Activated naive CD8-positive, alpha-beta T cell (primary cell): ENCODE results near the gene CDH4.

Experiments used
- H3K27ac Mint-ChIP-seq: one replicate; pipeline ENCODE4 v1.8.0; 2021; ENCODE audit warnings: mixed read lengths
- H3K27me3 Mint-ChIP-seq: one replicate; pipeline ENCODE4 v1.8.0; 2021; ENCODE audit warnings: mixed read lengths
- H3K36me3 Mint-ChIP-seq: one replicate; pipeline ENCODE4 v1.8.0; 2021; ENCODE audit warnings: mixed read lengths
- H3K4me1 Mint-ChIP-seq: one replicate; pipeline ENCODE4 v1.8.0; 2021; ENCODE audit warnings: low read depth, mixed read lengths
- H3K4me3 Mint-ChIP-seq: one replicate; pipeline ENCODE4 v1.8.0; 2021; ENCODE audit warnings: mild to moderate bottlenecking, mixed read lengths
- H3K9me3 Mint-ChIP-seq: one replicate; pipeline ENCODE4 v1.8.0; 2021; ENCODE audit warnings: low read depth, mixed read lengths

Gene CDH4

GRCh38 chr20:61690150-61690549, 438.1 kb downstream of the CDH4 start:
- Mint-ChIP-seq H3K27ac (no peak overlapping the region), H3K36me3 (no peaks in the 10 kb centered on the region), H3K4me1 (no peaks in the 10 kb centered on the region), H3K9me3 (no peaks in the 10 kb centered on the region), H3K4me3 (no peak overlapping the region), H3K27me3 (no peaks in the 10 kb centered on the region)

GRCh38 chr20:61690993-61691838, 439.2 kb downstream of the CDH4 start:
- Mint-ChIP-seq H3K27ac (no peak overlapping the region), H3K36me3 (no peaks in the 10 kb centered on the region), H3K4me1 (no peaks in the 10 kb centered on the region), H3K27me3 (no peaks in the 10 kb centered on the region), H3K9me3 (no peaks in the 10 kb centered on the region), H3K4me3 (no peak overlapping the region)

GRCh38 chr20:61691978-61692377, 439.9 kb downstream of the CDH4 start:
- no peaks in the 10 kb centered on the region for H3K36me3 Mint-ChIP-seq

GRCh38 chr20:61692479-61692878, 440.4 kb downstream of the CDH4 start:
- no peak overlapping the region for H3K27ac Mint-ChIP-seq
- H3K9me3 Mint-ChIP-seq = no peaks in the 10 kb centered on the region
- H3K36me3 Mint-ChIP-seq = no peaks in the 10 kb centered on the region
- no peak overlapping the region for H3K4me3 Mint-ChIP-seq
- H3K4me1 Mint-ChIP-seq = no peaks in the 10 kb centered on the region
- H3K27me3 Mint-ChIP-seq = no peaks in the 10 kb centered on the region

More at GRCh38 chr20:61691978-61692377, 439.9 kb downstream of the CDH4 start:
- H3K4me1 Mint-ChIP-seq = no peaks in the 10 kb centered on the region
- no peaks in the 10 kb centered on the region for H3K9me3 Mint-ChIP-seq
- no peaks in the 10 kb centered on the region for H3K27me3 Mint-ChIP-seq
- no peak overlapping the region for H3K4me3 Mint-ChIP-seq
- H3K27ac Mint-ChIP-seq = no peak overlapping the region

GRCh38 chr20:61693055-61693600, 441.1 kb downstream of the CDH4 start:
- no peaks in the 10 kb centered on the region for H3K27me3 Mint-ChIP-seq
- no peaks in the 10 kb centered on the region for H3K4me1 Mint-ChIP-seq
- H3K27ac Mint-ChIP-seq = no peak overlapping the region
- no peaks in the 10 kb centered on the region for H3K36me3 Mint-ChIP-seq
- H3K9me3 Mint-ChIP-seq = no peaks in the 10 kb centered on the region
- H3K4me3 Mint-ChIP-seq = no peak overlapping the region

- Mint-ChIP-seq H3K36me3 (no peaks in the 10 kb centered on the region), H3K4me1 (no peaks in the 10 kb centered on the region), H3K9me3 (no peaks in the 10 kb centered on the region), H3K27ac (no peak overlapping the region), H3K27me3 (no peaks in the 10 kb centered on the region), H3K4me3 (no peak overlapping the region)
Measured at GRCh38 chr20:61694682-61695081, 442.6 kb downstream of the CDH4 start.

- Mint-ChIP-seq H3K27ac (no peak overlapping the region), H3K4me3 (no peak overlapping the region), H3K36me3 (no peaks in the 10 kb centered on the region), H3K27me3 (no peaks in the 10 kb centered on the region), H3K4me1 (no peaks in the 10 kb centered on the region), H3K9me3 (no peaks in the 10 kb centered on the region)
Measured at GRCh38 chr20:61695741-61696140, 443.7 kb downstream of the CDH4 start.

GRCh38 chr20:61696181-61696735, 444.2 kb downstream of the CDH4 start:
- no peaks in the 10 kb centered on the region for H3K9me3 Mint-ChIP-seq
- H3K27me3 Mint-ChIP-seq = no peaks in the 10 kb centered on the region
- no peaks in the 10 kb centered on the region for H3K4me1 Mint-ChIP-seq
- no peak overlapping the region for H3K27ac Mint-ChIP-seq
- H3K4me3 Mint-ChIP-seq = no peak overlapping the region
- H3K36me3 Mint-ChIP-seq = no peaks in the 10 kb centered on the region

GRCh38 chr20:61697666-61698597, 445.9 kb downstream of the CDH4 start:
- H3K4me1 Mint-ChIP-seq = no peaks in the 10 kb centered on the region
- no peaks in the 10 kb centered on the region for H3K36me3 Mint-ChIP-seq
- H3K27me3 Mint-ChIP-seq = no peaks in the 10 kb centered on the region
- H3K27ac Mint-ChIP-seq = no peak overlapping the region
- no peaks in the 10 kb centered on the region for H3K9me3 Mint-ChIP-seq
- no peak overlapping the region for H3K4me3 Mint-ChIP-seq

GRCh38 chr20:61698598-61699494, 446.8 kb downstream of the CDH4 start:
- Mint-ChIP-seq H3K4me3 (no peak overlapping the region), H3K36me3 (no peaks in the 10 kb centered on the region), H3K9me3 (no peaks in the 10 kb centered on the region), H3K27me3 (no peaks in the 10 kb centered on the region), H3K27ac (no peak overlapping the region), H3K4me1 (no peaks in the 10 kb centered on the region)

- Mint-ChIP-seq H3K27ac (no peak overlapping the region), H3K9me3 (no peaks in the 10 kb centered on the region), H3K27me3 (no peaks in the 10 kb centered on the region), H3K36me3 (no peaks in the 10 kb centered on the region), H3K4me3 (no peak overlapping the region), H3K4me1 (no peaks in the 10 kb centered on the region)
Measured at GRCh38 chr20:61699495-61700374, 447.7 kb downstream of the CDH4 start.

GRCh38 chr20:61700595-61701140, 448.6 kb downstream of the CDH4 start:
- no peaks in the 10 kb centered on the region for H3K9me3 Mint-ChIP-seq

GRCh38 chr20:61701401-61701800, 449.3 kb downstream of the CDH4 start:
- H3K27ac Mint-ChIP-seq = no peak overlapping the region
- H3K27me3 Mint-ChIP-seq = no peaks in the 10 kb centered on the region
- H3K4me1 Mint-ChIP-seq = no peaks in the 10 kb centered on the region
- H3K36me3 Mint-ChIP-seq = no peaks in the 10 kb centered on the region
- H3K4me3 Mint-ChIP-seq = no peak overlapping the region
- no peaks in the 10 kb centered on the region for H3K9me3 Mint-ChIP-seq

More at GRCh38 chr20:61700595-61701140, 448.6 kb downstream of the CDH4 start:
- no peaks in the 10 kb centered on the region for H3K27me3 Mint-ChIP-seq
- no peak overlapping the region for H3K4me3 Mint-ChIP-seq
- no peaks in the 10 kb centered on the region for H3K36me3 Mint-ChIP-seq
- no peaks in the 10 kb centered on the region for H3K4me1 Mint-ChIP-seq
- H3K27ac Mint-ChIP-seq = no peak overlapping the region
